Psoas muscle (tissue), 8 donors: Measurements from ENCODE around the gene DBX2. TPM values are rescaled to one million over a fixed set of nuclear protein-coding genes. Genes with fewer than 3 reads are reported as not detected.
A peak's percentile ranks its signal among the peaks of the same experiment; 100 is the strongest.
"Not testable (repeated sequence)": the region's sequence is repeated elsewhere in the genome, so short reads cannot be mapped to it uniquely, and the experiment has no call there.

Experiments
- ATAC-seq, 4 donors: fragments of 200-7000 bp; cut with Tn5 transposase; one replicate each; pipeline ENCODE4 v1.9.1; 2020; ENCODE audit warnings: moderate library complexity in 3 of 4, mild to moderate bottlenecking in 2 of 4
- DNase-seq, 2 donors: peaks; one replicate each; pipeline ENCODE4 v3.0.0-alpha.2; 2020
- H3K27ac ChIP-seq: fragments of 200-600 bp; one replicate; pipeline ENCODE4 v1.8.0; 2022
- H3K27me3 ChIP-seq, 3 donors: fragments of 200-600 bp in 1 of 3; one replicate each; pipeline versions ENCODE4 v1.6.1 to v1.8.0; 2013 to 2022; ENCODE audit warnings: low read length in 2 of 3, mild to moderate bottlenecking in 2 of 3, moderate library complexity in 1 of 3; ENCODE audit not compliant: insufficient read depth in 3 of 3
- H3K36me3 ChIP-seq, 2 donors: fragments of 200-600 bp in 1 of 2; one replicate each; pipeline versions ENCODE4 v1.6.1 to v1.8.0; 2013 to 2022; ENCODE audit warnings: low read depth in 1 of 2, mild to moderate bottlenecking in 1 of 2, moderate library complexity in 1 of 2; ENCODE audit not compliant: insufficient read depth in 1 of 2
- H3K4me1 ChIP-seq: fragments of 200-600 bp; one replicate; pipeline ENCODE4 v1.8.0; 2022
- H3K4me3 ChIP-seq: fragments of 200-600 bp; one replicate; pipeline ENCODE4 v1.8.0; 2022; ENCODE audit warnings: mild to moderate bottlenecking
- H3K9me3 ChIP-seq: fragments of 200-600 bp; one replicate; pipeline ENCODE4 v1.8.0; 2022
- WGBS, 3 donors: extraction: QIAGEN DNeasy Blood & Tissue Kit; methylation state at CpG; one replicate each; pipeline versions ENCODE4 v1.1.6 to v1.1.7; 2013; 5-methylcytosine and 5-hydroxymethylcytosine counted together
- intact Hi-C, 2 donors: fragments of 100-400 bp; cut with DNase I; formaldehyde crosslinking; loops; one replicate each; pipeline versions ENCODE4 v1.11.0 to v1.14.2; 2022
- long read RNA-seq, 2 donors: library from polyadenylated mRNA; unstranded; transcript quantifications; one replicate each; pipeline ENCODE4 v2.0.0, GENCODE V29; 2021
- polyA plus RNA-seq, 3 donors: library from polyadenylated mRNA; stranded (reverse); fragments of 200-250 nt; gene quantifications; one replicate each; pipeline ENCODE4 v1.2.3, GENCODE V29; 2013
- total RNA-seq, 4 donors: library from RNA; stranded (reverse); fragmentation: NEBNext Ultra II Directional in 2 of 4; extraction: Animal tissue kit (Norgen Biotek cat#: 25700) in 2 of 4; gene quantifications; one replicate each; pipeline versions ENCODE4 v1.2.1 to v1.2.4, GENCODE V29; 2021 to 2023
- TF ChIP-seq, protein P1 (sequence below): fragments of 200-600 bp; IDR thresholded peaks from one replicate; pipeline ENCODE4 v1.8.0; 2022; ENCODE audit warnings: antibody characterized with exemption
- donor health status: healthy with polysubstance abuse.
- donor health status: DM: no; HTN: no; CAD: no; lungs with moderate emphysema.
- donor health status: Bipolar disorder and iron deficiency.
- donor health status: healthy.
- donor health status: DM: yes; HTN: yes; CAD: no.
- donor health status: DM: no; HTN: no; CAD: no.
- donor health status: DM: no; HTN: no; CAD: no.
- donor health status: DM: yes; HTN: yes; CAD: no.

DBX2 gene
- under 1 TPM in 2 of 4 donors, not detected in 2; 0.08 to 0.20 TPM for total RNA-seq
- under 1 TPM in 2 of 3 donors, not detected in 1; 0.04 to 0.09 TPM for polyA plus RNA-seq
- long read RNA-seq, donor 1: 0 reads
- long read RNA-seq, donor 2: 0 reads

DNA sequence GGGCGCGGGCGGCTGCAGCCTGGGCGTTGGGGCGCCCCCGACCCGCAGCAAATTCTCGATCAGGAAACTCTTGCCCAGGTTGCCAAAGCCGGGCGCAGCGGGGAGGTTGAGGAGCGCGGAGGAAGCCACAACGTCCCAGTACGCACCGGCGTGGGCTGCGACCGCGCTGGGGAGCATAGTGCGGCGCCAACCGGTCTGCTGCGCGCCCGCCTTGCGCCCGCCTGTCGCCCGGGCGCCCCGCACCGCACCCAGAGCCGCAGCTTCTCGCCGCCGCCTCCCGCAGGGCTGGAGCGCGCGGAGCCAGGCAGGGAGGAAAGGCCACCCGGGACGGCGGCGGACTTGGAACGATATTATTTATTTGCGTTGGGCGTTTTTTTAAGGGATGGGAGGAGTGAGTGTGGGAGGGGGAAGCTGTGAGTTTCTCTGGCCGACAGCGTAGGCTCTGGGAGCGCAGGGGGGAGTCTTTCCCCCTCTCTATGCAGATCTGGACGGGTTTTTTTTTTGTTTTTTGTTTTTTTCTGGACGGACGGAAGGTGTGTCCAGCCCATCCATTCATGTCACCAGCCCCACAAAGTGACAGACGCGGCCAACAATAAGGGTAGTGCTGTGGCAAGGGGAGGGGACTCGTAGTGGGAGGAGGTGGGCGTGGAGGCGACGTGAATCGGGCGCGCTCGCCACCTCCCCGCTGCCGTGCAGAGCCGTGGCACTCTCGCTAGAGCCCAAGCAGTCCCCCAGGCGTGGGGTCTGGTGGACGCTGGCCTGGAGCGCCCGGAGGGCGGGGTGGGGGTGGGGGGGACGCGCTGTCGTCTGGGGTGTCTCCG, at the start of gene DBX2:
Gene DBX2, minus strand, starts transcription at position 349 of the 821 bp plus-strand sequence. Its CDS starts 172 bp downstream, at position 177.
- Histone ChIP-seq H3K36me3 (no peaks in the 10 kb centered on the region), H3K27ac (no peak within 1 kb of the TSS), H3K4me1 (no peaks in the 10 kb centered on the region), H3K4me3 (peak within 1 kb of the TSS; percentile 64), H3K27me3 (peaks cover 4 to 32% (median 14%) of the 10 kb centered on the region in 3 donors), H3K9me3 (no peaks in the 10 kb centered on the region)
- ATAC-seq: peak in 2 of 4 donors; percentile 37 to 46
- 0% methylated on average over 50 to 77 of the region's 77 CpGs for WGBS, 3 donors
- TF ChIP-seq, protein P1, sequence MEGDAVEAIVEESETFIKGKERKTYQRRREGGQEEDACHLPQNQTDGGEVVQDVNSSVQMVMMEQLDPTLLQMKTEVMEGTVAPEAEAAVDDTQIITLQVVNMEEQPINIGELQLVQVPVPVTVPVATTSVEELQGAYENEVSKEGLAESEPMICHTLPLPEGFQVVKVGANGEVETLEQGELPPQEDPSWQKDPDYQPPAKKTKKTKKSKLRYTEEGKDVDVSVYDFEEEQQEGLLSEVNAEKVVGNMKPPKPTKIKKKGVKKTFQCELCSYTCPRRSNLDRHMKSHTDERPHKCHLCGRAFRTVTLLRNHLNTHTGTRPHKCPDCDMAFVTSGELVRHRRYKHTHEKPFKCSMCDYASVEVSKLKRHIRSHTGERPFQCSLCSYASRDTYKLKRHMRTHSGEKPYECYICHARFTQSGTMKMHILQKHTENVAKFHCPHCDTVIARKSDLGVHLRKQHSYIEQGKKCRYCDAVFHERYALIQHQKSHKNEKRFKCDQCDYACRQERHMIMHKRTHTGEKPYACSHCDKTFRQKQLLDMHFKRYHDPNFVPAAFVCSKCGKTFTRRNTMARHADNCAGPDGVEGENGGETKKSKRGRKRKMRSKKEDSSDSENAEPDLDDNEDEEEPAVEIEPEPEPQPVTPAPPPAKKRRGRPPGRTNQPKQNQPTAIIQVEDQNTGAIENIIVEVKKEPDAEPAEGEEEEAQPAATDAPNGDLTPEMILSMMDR: no peak
- intact Hi-C loops: no loop called here
- DNase-seq: peak in 1 of 2 donors; percentile 51

DNA sequence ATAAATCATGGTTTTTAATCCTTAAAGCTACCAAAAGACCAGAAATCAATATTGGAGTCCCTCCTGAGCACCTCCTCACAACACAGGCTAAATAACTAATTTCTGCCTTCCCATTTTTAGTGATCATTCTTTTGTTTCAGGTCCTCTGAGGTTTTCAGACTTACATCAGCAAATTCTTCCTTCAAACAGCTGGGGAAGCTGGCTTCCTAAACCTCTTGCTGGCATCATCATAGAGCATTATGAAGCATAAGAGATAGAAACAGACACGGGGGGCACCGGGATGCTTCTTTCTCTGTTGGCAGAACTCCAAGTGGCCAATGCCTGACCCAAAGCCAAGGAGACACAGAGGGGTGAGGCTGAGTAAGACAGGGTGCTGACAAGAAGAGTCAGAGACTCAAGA, 47.9 kb upstream of the DBX2 start:
- ATAC-seq (no peak), DNase-seq (no peak)
- Histone ChIP-seq H3K9me3 (no peaks in the 10 kb centered on the region), H3K4me1 (no peaks in the 10 kb centered on the region), H3K27ac (no peak overlapping the region), H3K4me3 (no peak overlapping the region), H3K27me3 (no peaks in the 10 kb centered on the region), H3K36me3 (no peaks in the 10 kb centered on the region)
- TF ChIP-seq, protein P1: no peak
- 15 to 22% (median 16%) methylated on average over 2 of the region's 2 CpGs for WGBS, 3 donors
- intact Hi-C loops: no loop called here

DNA sequence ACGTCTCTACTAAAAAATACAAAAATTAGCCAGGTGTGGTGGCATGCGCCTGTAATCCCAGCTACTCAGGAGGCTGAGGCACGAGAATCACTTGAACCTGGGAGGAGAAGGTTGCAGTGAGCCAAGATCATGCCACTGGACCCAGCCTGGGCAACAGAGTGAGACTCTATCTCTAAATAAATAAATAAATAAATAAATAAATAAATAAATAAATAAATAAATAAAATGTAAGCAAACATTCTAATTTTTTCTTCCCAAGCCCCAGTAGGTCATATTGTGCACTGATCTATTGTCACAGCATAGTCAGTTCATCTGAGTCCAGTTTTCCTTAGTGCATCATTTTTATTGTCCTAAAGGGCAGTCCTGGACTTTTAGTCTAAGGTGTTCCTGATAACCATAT, 44.5 kb upstream of the DBX2 start:
- H3K27me3 ChIP-seq, intact Hi-C loops, H3K4me1 ChIP-seq, H3K4me3 ChIP-seq, ATAC-seq, DNase-seq, H3K27ac ChIP-seq, H3K36me3 ChIP-seq, H3K9me3 ChIP-seq: not testable (repeated sequence)
- WGBS, 3 donors: 94 to 95% (median 94%) methylated on average over 3 of the region's 3 CpGs

DNA sequence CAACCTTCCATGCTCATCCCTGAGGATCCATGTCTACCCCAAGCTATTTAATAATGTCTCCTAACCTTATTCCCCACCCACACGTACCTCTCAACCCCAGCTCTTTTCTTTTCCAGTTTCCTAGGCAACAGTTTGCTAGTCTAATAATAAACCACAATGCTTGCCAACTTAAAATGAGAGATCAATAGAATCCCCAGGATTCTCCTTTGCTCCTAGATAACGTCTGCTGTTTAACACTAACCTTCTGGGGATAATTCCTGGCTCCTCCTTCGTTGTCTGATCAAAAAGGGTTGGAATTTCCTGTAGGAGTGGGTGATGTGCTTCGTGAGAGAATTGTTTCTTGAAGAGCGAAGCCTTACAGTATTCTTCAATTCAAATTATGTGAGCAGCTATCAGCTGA, 42.2 kb upstream of the DBX2 start:
- Histone ChIP-seq H3K27ac (no peak overlapping the region), H3K27me3 (peaks cover 0 to 3% (median 0%) of the 10 kb centered on the region in 3 donors), H3K4me3 (no peak overlapping the region), H3K36me3 (no peaks in the 10 kb centered on the region), H3K9me3 (no peaks in the 10 kb centered on the region), H3K4me1 (no peaks in the 10 kb centered on the region)
- TF ChIP-seq, protein P1: no peak
- ATAC-seq (no peak), DNase-seq (no peak)
- intact Hi-C loops: no loop called here
- WGBS, 3 donors: 47 to 51% (median 51%) methylated on average over 5 of the region's 5 CpGs

DNA sequence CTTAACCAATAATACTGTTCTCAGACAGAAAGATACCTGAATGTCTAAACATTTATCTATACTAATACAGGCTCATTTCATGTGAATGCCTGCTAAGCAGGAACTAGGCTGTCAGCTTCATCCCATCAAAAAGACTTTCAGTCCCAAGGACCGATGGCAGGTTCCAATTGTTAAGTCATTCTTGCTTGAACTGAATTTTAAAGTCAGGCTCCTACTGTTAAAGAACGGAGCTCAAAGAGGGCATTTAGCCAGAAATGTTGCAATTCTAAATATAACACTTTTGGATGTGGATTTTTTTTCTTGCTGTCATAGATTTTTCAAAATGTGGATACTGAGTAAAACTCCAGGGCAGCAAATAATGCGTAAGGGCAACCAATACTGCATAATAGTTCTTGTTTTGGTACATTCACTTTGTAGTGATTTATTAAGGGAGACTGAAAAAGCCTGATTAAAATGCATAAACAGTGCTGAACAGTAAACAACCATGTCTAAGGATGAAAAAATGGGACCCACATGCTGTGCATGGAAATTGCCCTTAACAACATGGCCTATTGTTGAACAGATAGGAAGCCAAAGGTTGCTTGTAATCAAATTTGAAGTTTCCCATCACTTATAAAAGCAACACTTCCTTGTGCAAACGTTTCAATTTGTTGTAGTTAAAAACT, 38.6 kb upstream of the DBX2 start:
- H3K4me3 ChIP-seq: no peak overlapping the region
- no peaks in the 10 kb centered on the region for H3K4me1 ChIP-seq
- no peak overlapping the region for H3K27ac ChIP-seq
- TF ChIP-seq, protein P1: no peak
- H3K36me3 ChIP-seq: no peaks in the 10 kb centered on the region
- peaks cover 13% of the 10 kb centered on the region for H3K9me3 ChIP-seq
- WGBS, 3 donors: 24 to 35% (median 27%) methylated on average over 4 of the region's 4 CpGs
- H3K27me3 ChIP-seq: peaks cover 0 to 3% (median 0%) of the 10 kb centered on the region in 3 donors
- DNase-seq: no peak
- intact Hi-C loops: no loop called here
- no peak for ATAC-seq
